Bronchus fibroblast of lung (primary cell): Measurements from ENCODE around the gene HAND2. TPM values are rescaled to one million over a fixed set of nuclear protein-coding genes. Genes with fewer than 3 reads are reported as not detected.

Experiments
- total RNA-seq: library from RNA; depleted of rRNA; stranded (reverse); fragments of >200 nt; gene quantifications from 2 replicates; pipeline ENCODE4 v1.2.3, GENCODE V29; 2015

HAND2 gene
- total RNA-seq = 0.30 and 0.84 TPM in 2 replicates

GRCh38 chr4:173529477-173530325 lies at the start of gene HAND2:
Gene HAND2 (minus strand): TSS chr4:173530229. CDS start chr4:173529289, 940 bp downstream.

Other genes with a start within 250 kb of the HAND2 start
- 188 and 273 TPM in 2 replicates for gene HMGB2, start 195.9 kb downstream of the HAND2 start, total RNA-seq
- 29.0 and 44.9 TPM in 2 replicates for gene SAP30, start 159.3 kb downstream of the HAND2 start, total RNA-seq
- gene SCRG1, start 131.1 kb downstream of the HAND2 start, total RNA-seq = under 0.01 TPM in 1 of 2 replicates, not detected in the other